ENCODE measurements around the gene C1QTNF12. TPM values are rescaled to one million over a fixed set of nuclear protein-coding genes. Genes with fewer than 3 reads are reported as not detected.

The C1QTNF12 gene
- total and polyA plus RNA-seq, 2 donors (not counting 3 experiments of a cell fraction or from before 2014, with no cell fraction given) = 1.0 to 1.9 TPM

GRCh38 chr1:1278620-1279019 is 32.1 kb upstream of the C1QTNF12 start:
- Histone ChIP-seq H3K36me3 (ENCODE audit: control insufficient read depth in 2 of 2, extremely low read depth in 1 of 2, insufficient read depth in 2 of 2, low read length in 2 of 2) (no peaks in the 10 kb centered on the region), H3K27me3 (ENCODE audit: control insufficient read depth in 2 of 2, insufficient read depth in 2 of 2, low read length in 2 of 2) (no peaks in the 10 kb centered on the region), H2AFZ (ENCODE audit: low read depth, low read length) (no peak overlapping the region), H3K79me2 (ENCODE audit: control insufficient read depth, insufficient read depth, low read length) (no peaks in the 10 kb centered on the region), H3K9ac (replicated peaks; ENCODE audit: extremely low read depth, insufficient read depth, low read length) (no peak overlapping the region), H4K20me1 (replicated peaks; ENCODE audit: control insufficient read depth, extremely low read depth, insufficient read depth, low read length) (no peaks in the 10 kb centered on the region), H3K9me1 (replicated peaks; ENCODE audit: control insufficient read depth, extremely low read depth, insufficient read depth, low read length) (no peaks in the 10 kb centered on the region), H3K9me3 (replicated peaks; ENCODE audit: control insufficient read depth, insufficient read depth, low read length) (no peaks in the 10 kb centered on the region), H3K4me3 (replicated peaks in 1 of 3; ENCODE audit: insufficient read depth in 1 of 3, low read depth in 1 of 3, low read length in 3 of 3) (no peak overlapping the region), H3K4me2 (ENCODE audit: insufficient read depth, low read length) (no peak overlapping the region), H3K4me1 (ENCODE audit: control insufficient read depth, extremely low read depth, insufficient read depth, low read length) (peaks cover 8% of the 10 kb centered on the region), H3K27ac (ENCODE audit: insufficient read depth, low read depth, low read length) (no peak overlapping the region)
- CTCF ChIA-PET = interaction anchor here (1.3 to 1.4 kb wide), 2 partner anchors 12 to 13 kb away, joined by 4 to 7 read pairs; no protein-coding TSS in a partner anchor
- no TSS peak for BruUV-seq (replicated peaks)
- intact Hi-C loops (cut with micrococcal nuclease) = no loop called here
- dilution Hi-C loops (cut with MboI; ENCODE audit: extremely low pct_ligation_motif_present, low sequenced_read_pairs) = no loop called here
- DNase-seq (ENCODE audit: low read depth, low spot score) = no peak
- TF ChIP-seq FOS (IDR thresholded peaks at IDR 0.05; ENCODE audit: borderline replicate concordance, insufficient read depth, low read length) = no peak
- no peak for TF ChIP-seq MAX (IDR thresholded peaks at IDR 0.05; ENCODE audit: insufficient read depth, insufficient read length)
- no peak for TF ChIP-seq MYC (IDR thresholded peaks at IDR 0.05; ENCODE audit: low read depth, low read length)
- no peak for TF ChIP-seq EZH2 (IDR thresholded peaks at IDR 0.05; ENCODE audit: borderline replicate concordance, low read depth, low read length, severe bottlenecking)
- no peak for TF ChIP-seq JUN (IDR thresholded peaks at IDR 0.05; ENCODE audit: borderline replicate concordance, insufficient read depth, insufficient read length, low read depth)
- no peak for TF ChIP-seq POLR2AphosphoS5 (IDR thresholded peaks at IDR 0.05; ENCODE audit: insufficient read depth, low read depth, low read length)
- TF ChIP-seq POLR2A (IDR thresholded peaks at IDR 0.05; ENCODE audit: low read depth, low read length) = no peak
- TF ChIP-seq CTCF (IDR thresholded peaks at IDR 0.05; ENCODE audit: extremely low read depth in 1 of 2, insufficient read depth in 1 of 2, low read depth in 1 of 2, low read length in 2 of 2) = no peak
- no peak for TF ChIP-seq GATA2 (IDR thresholded peaks at IDR 0.05; ENCODE audit: insufficient read depth, insufficient read length, low read depth, low read length)
- no peak for FAIRE-seq
- POLR2A ChIA-PET = no interaction called here
